ENCODE results near the gene MAML3. TPM values are rescaled to one million over a fixed set of nuclear protein-coding genes. Genes with fewer than 3 reads are reported as not detected.
"Not testable (repeated sequence)": the region's sequence is repeated elsewhere in the genome, so short reads cannot be mapped to it uniquely, and the experiment has no call there.

MAML3 gene
- total RNA-seq, 1 experiment from 2014 or later: 0.89 TPM

- BruUV-seq (replicated peaks): no TSS peak
- Mint-ChIP-seq H3K36me3 (ENCODE audit: insufficient read depth, unreplicated experiment) (peaks cover 54% of the 10 kb centered on the region), H3K4me3 (ENCODE audit: unreplicated experiment) (no peak overlapping the region), H3K9me3 (ENCODE audit: unreplicated experiment) (no peaks in the 10 kb centered on the region), H3K27ac (ENCODE audit: low read depth, unreplicated experiment) (no peak overlapping the region), H3K27me3 (ENCODE audit: insufficient read depth, unreplicated experiment) (no peaks in the 10 kb centered on the region), H3K4me1 (ENCODE audit: insufficient read depth, unreplicated experiment) (no peaks in the 10 kb centered on the region)
- no peak for DNase-seq (ENCODE audit: unreplicated experiment)
- CTCF ChIA-PET: interaction anchor here (0.6 kb wide), 1 partner anchor 214 kb away, joined by 3 read pairs; no protein-coding TSS in a partner anchor
- intact Hi-C loops (cut with micrococcal nuclease): no loop called here
- POLR2A ChIA-PET: no interaction called here
- no peak for TF ChIP-seq CTCF (IDR thresholded peaks at IDR 0.05; ENCODE audit: unreplicated experiment)
Measured at GRCh38 chr4:139700568-139700967, 453.4 kb downstream of the MAML3 start.

- H3K4me3 Mint-ChIP-seq (ENCODE audit: unreplicated experiment); DNase-seq (ENCODE audit: unreplicated experiment); H3K4me1 Mint-ChIP-seq (ENCODE audit: insufficient read depth, unreplicated experiment); H3K9me3 Mint-ChIP-seq (ENCODE audit: unreplicated experiment); intact Hi-C loops (cut with micrococcal nuclease); H3K27me3 Mint-ChIP-seq (ENCODE audit: insufficient read depth, unreplicated experiment); H3K27ac Mint-ChIP-seq (ENCODE audit: low read depth, unreplicated experiment); BruUV-seq (replicated peaks): not testable (repeated sequence)
- ChIA-PET POLR2A (interaction anchor here (0.7 kb wide), 1 partner anchor 320 kb away, joined by 3 read pairs; no protein-coding TSS in a partner anchor), CTCF (interaction anchor here (0.6 to 1.5 kb wide), 6 partner anchors 11 to 351 kb away, joined by 3 to 6 read pairs (median 4); no protein-coding TSS in a partner anchor)
- H3K36me3 Mint-ChIP-seq (ENCODE audit: insufficient read depth, unreplicated experiment): peaks cover 36% of the 10 kb centered on the region
Measured at GRCh38 chr4:139698167-139698925, 455.6 kb downstream of the MAML3 start.

GRCh38 chr4:139696491-139696890 lies 457.5 kb downstream of the MAML3 start:
- no peak overlapping the region for H3K4me3 Mint-ChIP-seq (ENCODE audit: unreplicated experiment)
- POLR2A ChIA-PET: interaction anchor here (1.4 kb wide), 1 partner anchor 13 kb away, joined by 4 read pairs; no protein-coding TSS in a partner anchor
- no TSS peak for BruUV-seq (replicated peaks)

GRCh38 chr4:139694522-139695107 lies 459.4 kb downstream of the MAML3 start:
- CTCF ChIA-PET: interaction anchor here (0.7 to 0.8 kb wide), 3 partner anchors 11 to 91 kb away, joined by 3 to 4 read pairs (median 3); no protein-coding TSS in a partner anchor
- H3K9me3 Mint-ChIP-seq (ENCODE audit: unreplicated experiment): no peaks in the 10 kb centered on the region
- H3K36me3 Mint-ChIP-seq (ENCODE audit: insufficient read depth, unreplicated experiment): peaks cover 32% of the 10 kb centered on the region
- no peak overlapping the region for H3K4me3 Mint-ChIP-seq (ENCODE audit: unreplicated experiment)
- no peaks in the 10 kb centered on the region for H3K4me1 Mint-ChIP-seq (ENCODE audit: insufficient read depth, unreplicated experiment)
- no peaks in the 10 kb centered on the region for H3K27me3 Mint-ChIP-seq (ENCODE audit: insufficient read depth, unreplicated experiment)
- POLR2A ChIA-PET: no interaction called here
- H3K27ac Mint-ChIP-seq (ENCODE audit: low read depth, unreplicated experiment): no peak overlapping the region
- no TSS peak for BruUV-seq (replicated peaks)
- intact Hi-C loops (cut with micrococcal nuclease): no loop called here
- DNase-seq (ENCODE audit: unreplicated experiment): no peak
- no peak for TF ChIP-seq CTCF (IDR thresholded peaks at IDR 0.05; ENCODE audit: unreplicated experiment)

More at GRCh38 chr4:139696491-139696890, 457.5 kb downstream of the MAML3 start:
- DNase-seq (ENCODE audit: unreplicated experiment): no peak
- TF ChIP-seq CTCF (IDR thresholded peaks at IDR 0.05; ENCODE audit: unreplicated experiment): no peak
- no peaks in the 10 kb centered on the region for H3K27me3 Mint-ChIP-seq (ENCODE audit: insufficient read depth, unreplicated experiment)
- intact Hi-C loops (cut with micrococcal nuclease): no loop called here
- CTCF ChIA-PET: interaction anchor here (1.2 to 1.8 kb wide), 2 partner anchors 41 to 45 kb away, joined by 4 read pairs; no protein-coding TSS in a partner anchor
- H3K4me1 Mint-ChIP-seq (ENCODE audit: insufficient read depth, unreplicated experiment): no peaks in the 10 kb centered on the region
- H3K27ac Mint-ChIP-seq (ENCODE audit: low read depth, unreplicated experiment): no peak overlapping the region
- H3K36me3 Mint-ChIP-seq (ENCODE audit: insufficient read depth, unreplicated experiment): peaks cover 40% of the 10 kb centered on the region
- no peaks in the 10 kb centered on the region for H3K9me3 Mint-ChIP-seq (ENCODE audit: unreplicated experiment)
